Measurements from ENCODE around the gene RNF220. TPM values are rescaled to one million over a fixed set of nuclear protein-coding genes. Genes with fewer than 3 reads are reported as not detected.
A peak's percentile ranks its signal among the peaks of the same experiment; 100 is the strongest.

The RNF220 gene
- total RNA-seq, 6 experiments from 2014 or later: 42.1 to 54.7 (median 51.9) TPM

GRCh38 chr1:44609768-44610526 is 204.9 kb downstream of the RNF220 start:
- DNase-seq: no peak
- no peaks in the 10 kb centered on the region for H3K36me3 Mint-ChIP-seq (ENCODE audit: low read depth)
- H3K4me1 Mint-ChIP-seq (ENCODE audit: low read depth): peaks cover 20% of the 10 kb centered on the region
- H3K9me3 Mint-ChIP-seq: no peaks in the 10 kb centered on the region
- no peak overlapping the region for H3K27ac Mint-ChIP-seq
- H3K27me3 Mint-ChIP-seq (ENCODE audit: insufficient read depth): no peaks in the 10 kb centered on the region; the same call in none of the 2 replicates
- no peak overlapping the region for H3K4me3 Mint-ChIP-seq
- TF ChIP-seq CTCF (IDR thresholded peaks at IDR 0.05): peak; percentile 59

GRCh38 chr1:44610527-44611148 is 205.6 kb downstream of the RNF220 start:
- DNase-seq: no peak
- Mint-ChIP-seq H3K9me3 (no peaks in the 10 kb centered on the region), H3K36me3 (ENCODE audit: low read depth) (no peaks in the 10 kb centered on the region), H3K27me3 (ENCODE audit: insufficient read depth) (no peaks in the 10 kb centered on the region; the same call in none of the 2 replicates), H3K27ac (no peak overlapping the region), H3K4me1 (ENCODE audit: low read depth) (peaks cover 16% of the 10 kb centered on the region), H3K4me3 (no peak overlapping the region)
- no peak for TF ChIP-seq CTCF (IDR thresholded peaks at IDR 0.05)

- H3K36me3 Mint-ChIP-seq (ENCODE audit: low read depth): no peaks in the 10 kb centered on the region
- no peak for TF ChIP-seq CTCF (IDR thresholded peaks at IDR 0.05)
- peaks cover 16% of the 10 kb centered on the region for H3K4me1 Mint-ChIP-seq (ENCODE audit: low read depth)
- H3K9me3 Mint-ChIP-seq: no peaks in the 10 kb centered on the region
- no peak for DNase-seq
- no peak overlapping the region for H3K27ac Mint-ChIP-seq
- H3K27me3 Mint-ChIP-seq (ENCODE audit: insufficient read depth): no peaks in the 10 kb centered on the region; the same call in none of the 2 replicates
- H3K4me3 Mint-ChIP-seq: no peak overlapping the region
Measured at GRCh38 chr1:44611419-44611818, 206.4 kb downstream of the RNF220 start.

GRCh38 chr1:44611866-44612265 is 206.8 kb downstream of the RNF220 start:
- TF ChIP-seq CTCF (IDR thresholded peaks at IDR 0.05): no peak
- peaks cover 16% of the 10 kb centered on the region for H3K4me1 Mint-ChIP-seq (ENCODE audit: low read depth)
- no peak overlapping the region for H3K4me3 Mint-ChIP-seq
- H3K36me3 Mint-ChIP-seq (ENCODE audit: low read depth): no peaks in the 10 kb centered on the region
- H3K27me3 Mint-ChIP-seq (ENCODE audit: insufficient read depth): no peaks in the 10 kb centered on the region; the same call in none of the 2 replicates
- no peak overlapping the region for H3K27ac Mint-ChIP-seq
- no peak for DNase-seq
- no peaks in the 10 kb centered on the region for H3K9me3 Mint-ChIP-seq

GRCh38 chr1:44613941-44614340 is 208.9 kb downstream of the RNF220 start:
- peaks cover 31% of the 10 kb centered on the region for H3K4me1 Mint-ChIP-seq (ENCODE audit: low read depth)
- H3K9me3 Mint-ChIP-seq: no peaks in the 10 kb centered on the region
- no peak for TF ChIP-seq CTCF (IDR thresholded peaks at IDR 0.05)
- DNase-seq: no peak
- no peaks in the 10 kb centered on the region for H3K36me3 Mint-ChIP-seq (ENCODE audit: low read depth)
- no peak overlapping the region for H3K27ac Mint-ChIP-seq
- no peak overlapping the region for H3K4me3 Mint-ChIP-seq
- H3K27me3 Mint-ChIP-seq (ENCODE audit: insufficient read depth): peaks cover 2% of the 10 kb centered on the region
